Measurements from ENCODE around the gene GPC6.

The GPC6 gene

DNA sequence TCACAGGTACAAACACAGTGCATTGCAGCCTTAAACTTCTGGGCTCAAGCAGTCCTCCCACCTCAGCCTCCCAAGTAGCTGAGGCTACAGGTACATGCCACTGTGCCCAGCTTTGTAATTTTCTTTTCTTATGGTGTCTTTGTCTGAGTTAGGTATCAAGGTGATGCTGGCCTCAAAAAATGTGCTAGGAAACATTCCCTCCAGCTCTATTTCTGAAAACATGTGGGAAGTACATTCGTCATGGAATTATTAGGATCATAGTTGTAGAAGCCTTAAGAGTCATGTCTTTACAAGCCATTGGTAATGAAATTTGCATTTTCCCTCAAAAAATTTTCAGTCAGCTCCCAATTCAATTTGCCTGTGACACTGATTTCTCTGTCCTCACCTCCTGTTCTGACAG, 1021.3 kb downstream of the GPC6 start:
- DNase-seq (ENCODE audit: insufficient read length) (no peak), FAIRE-seq (no peak)
- no peak for TF ChIP-seq POLR2AphosphoS5 (IDR thresholded peaks at IDR 0.05; ENCODE audit: low read depth, low read length)
- TF ChIP-seq POLR2A (IDR thresholded peaks at IDR 0.05; ENCODE audit: low read depth, low read length): no peak
- TF ChIP-seq TAF1 (IDR thresholded peaks at IDR 0.05; ENCODE audit: borderline replicate concordance, low read depth, low read length): no peak

DNA sequence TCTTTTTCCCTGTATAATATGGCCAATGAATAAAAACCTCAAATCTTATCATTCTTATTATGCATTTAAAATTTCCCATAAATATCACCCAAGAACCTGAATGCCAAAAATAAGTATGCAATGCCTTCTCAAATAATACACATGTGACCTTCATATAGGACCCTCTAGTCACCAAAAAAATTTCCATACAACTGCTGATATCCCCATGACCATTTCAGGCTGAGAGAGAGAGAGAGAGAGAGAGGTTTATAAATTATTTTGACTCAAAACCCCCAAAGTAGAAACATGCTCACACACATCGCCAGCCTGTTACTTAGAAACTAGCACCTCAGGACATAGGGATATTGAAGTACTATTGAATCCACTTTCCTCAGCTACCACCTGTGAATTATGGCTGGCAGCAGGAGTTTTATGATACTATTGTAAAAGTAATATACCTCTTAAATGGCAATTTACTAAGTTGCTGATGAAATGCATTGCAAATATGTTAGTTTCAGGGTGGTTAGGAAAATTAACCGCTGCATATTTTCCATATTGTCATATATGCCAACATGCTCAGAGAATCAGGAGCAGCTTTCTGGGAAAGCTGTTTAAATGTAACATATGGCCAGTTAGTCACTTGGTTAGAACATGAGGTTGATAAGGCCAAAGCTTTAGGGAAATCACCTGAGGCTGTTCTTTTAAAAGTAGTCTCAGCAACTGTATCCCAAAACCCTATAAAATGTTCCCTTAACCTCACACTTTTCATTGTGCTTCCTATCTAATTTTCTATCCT, 1022.0 kb downstream of the GPC6 start:
- no peak for FAIRE-seq
- TF ChIP-seq TAF1 (IDR thresholded peaks at IDR 0.05; ENCODE audit: borderline replicate concordance, low read depth, low read length) (no peak), POLR2AphosphoS5 (IDR thresholded peaks at IDR 0.05; ENCODE audit: low read depth, low read length) (no peak), POLR2A (IDR thresholded peaks at IDR 0.05; ENCODE audit: low read depth, low read length) (no peak)
- DNase-seq (ENCODE audit: insufficient read length): no peak

DNA sequence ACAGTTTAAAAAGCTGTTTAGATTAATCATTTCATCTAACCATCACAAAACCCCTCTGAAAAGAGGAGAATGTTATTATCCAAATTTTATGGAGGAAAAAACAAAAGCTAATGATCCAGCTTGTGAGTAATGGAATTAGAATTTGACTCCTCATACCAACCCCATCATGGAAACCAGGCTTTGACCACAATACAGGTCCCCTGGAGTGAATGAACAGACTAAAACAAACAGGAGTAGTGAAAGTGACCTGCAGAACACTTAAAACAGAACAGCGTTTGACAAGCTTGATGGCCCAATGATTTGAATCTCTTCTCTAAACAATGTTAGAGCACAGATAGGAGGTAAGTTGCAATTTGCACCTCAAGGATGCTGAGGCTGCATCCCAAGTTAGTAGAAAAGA, 1022.9 kb downstream of the GPC6 start:
- no peak for TF ChIP-seq POLR2A (IDR thresholded peaks at IDR 0.05; ENCODE audit: low read depth, low read length)
- TF ChIP-seq TAF1 (IDR thresholded peaks at IDR 0.05; ENCODE audit: borderline replicate concordance, low read depth, low read length): no peak
- no peak for TF ChIP-seq POLR2AphosphoS5 (IDR thresholded peaks at IDR 0.05; ENCODE audit: low read depth, low read length)
- no peak for DNase-seq (ENCODE audit: insufficient read length)
- FAIRE-seq: no peak

DNA sequence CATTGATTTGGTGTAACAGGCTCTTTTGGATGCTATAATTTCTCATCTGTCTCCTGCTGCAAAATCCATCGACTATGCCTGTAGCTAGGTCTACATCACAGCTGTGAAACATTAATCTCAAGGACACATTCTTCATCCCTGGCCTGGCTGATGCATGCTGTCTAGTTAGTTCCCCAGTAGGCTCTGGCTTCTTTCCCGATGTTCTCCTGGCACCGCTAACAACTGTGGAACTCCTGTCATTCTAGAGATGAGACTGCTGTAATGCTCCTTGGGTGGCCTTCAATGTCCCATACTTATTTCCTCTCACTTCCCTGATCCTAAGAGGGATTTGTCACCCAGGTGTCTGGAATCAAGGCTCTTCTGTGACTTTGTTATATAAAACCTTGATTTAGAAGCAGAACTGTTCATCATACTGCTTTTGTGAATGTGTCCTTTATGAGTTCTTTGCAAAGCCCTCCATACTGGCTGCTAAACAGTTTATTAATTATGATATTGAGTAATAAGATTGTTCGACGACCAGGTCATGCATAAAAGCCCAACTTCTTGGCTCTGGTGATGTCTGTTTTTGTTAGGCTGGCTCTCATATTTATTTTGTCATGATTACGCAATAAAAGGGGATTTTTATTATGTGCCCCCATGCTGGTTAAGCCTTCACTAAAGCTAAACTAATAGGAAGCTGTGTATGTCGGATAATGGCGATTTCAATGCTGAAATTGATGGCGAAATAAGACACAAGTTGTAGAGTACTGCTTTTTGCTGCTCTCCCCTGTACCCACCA, 1025.4 kb downstream of the GPC6 start:
- FAIRE-seq (no peak), DNase-seq (ENCODE audit: insufficient read length) (no peak)
- TF ChIP-seq TAF1 (IDR thresholded peaks at IDR 0.05; ENCODE audit: borderline replicate concordance, low read depth, low read length) (no peak), POLR2AphosphoS5 (IDR thresholded peaks at IDR 0.05; ENCODE audit: low read depth, low read length) (no peak), POLR2A (IDR thresholded peaks at IDR 0.05; ENCODE audit: low read depth, low read length) (no peak)

DNA sequence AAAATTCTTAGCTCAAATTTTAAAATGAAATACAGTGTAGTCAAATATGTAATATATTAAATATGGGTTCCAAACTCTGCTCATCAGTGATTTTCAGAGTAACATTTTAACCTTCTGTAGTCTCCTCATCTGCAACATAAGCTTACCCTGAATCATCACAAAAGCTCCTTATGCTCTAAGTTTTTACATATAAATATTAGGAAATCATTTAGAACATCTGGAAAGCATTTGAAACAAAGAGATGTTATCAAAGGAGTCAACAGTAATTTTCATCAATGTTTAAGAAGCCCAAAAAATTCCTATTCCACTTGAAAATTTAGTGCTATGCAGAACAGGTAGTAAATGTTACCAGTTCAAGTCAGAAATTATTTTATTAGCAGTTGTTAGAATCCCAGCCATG, 1028.1 kb downstream of the GPC6 start:
- FAIRE-seq (no peak), DNase-seq (ENCODE audit: insufficient read length) (no peak)
- no peak for TF ChIP-seq TAF1 (IDR thresholded peaks at IDR 0.05; ENCODE audit: borderline replicate concordance, low read depth, low read length)
- no peak for TF ChIP-seq POLR2AphosphoS5 (IDR thresholded peaks at IDR 0.05; ENCODE audit: low read depth, low read length)
- no peak for TF ChIP-seq POLR2A (IDR thresholded peaks at IDR 0.05; ENCODE audit: low read depth, low read length)

DNA sequence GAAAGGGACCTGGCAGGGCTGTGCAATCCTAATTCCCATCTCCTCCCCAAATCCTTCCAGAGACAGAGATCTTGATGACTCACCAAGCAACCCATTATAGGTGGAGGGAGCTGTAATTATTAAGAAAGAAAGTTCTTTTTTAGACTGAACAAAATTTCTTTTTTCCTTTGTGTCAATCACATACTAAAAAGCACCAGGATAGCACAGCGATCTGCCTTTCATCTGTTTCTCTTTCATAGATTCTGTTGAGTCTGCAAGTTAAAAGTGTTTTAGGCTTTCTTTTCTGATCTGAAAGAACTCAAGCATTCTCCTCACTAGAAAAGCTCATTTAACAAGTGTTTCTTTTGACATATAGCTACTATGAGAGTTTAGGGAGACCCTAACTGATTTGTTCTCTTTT, 1030.1 kb downstream of the GPC6 start:
- DNase-seq (ENCODE audit: insufficient read length) (no peak), FAIRE-seq (no peak)
- TF ChIP-seq POLR2A (IDR thresholded peaks at IDR 0.05; ENCODE audit: low read depth, low read length): no peak
- no peak for TF ChIP-seq POLR2AphosphoS5 (IDR thresholded peaks at IDR 0.05; ENCODE audit: low read depth, low read length)

DNA sequence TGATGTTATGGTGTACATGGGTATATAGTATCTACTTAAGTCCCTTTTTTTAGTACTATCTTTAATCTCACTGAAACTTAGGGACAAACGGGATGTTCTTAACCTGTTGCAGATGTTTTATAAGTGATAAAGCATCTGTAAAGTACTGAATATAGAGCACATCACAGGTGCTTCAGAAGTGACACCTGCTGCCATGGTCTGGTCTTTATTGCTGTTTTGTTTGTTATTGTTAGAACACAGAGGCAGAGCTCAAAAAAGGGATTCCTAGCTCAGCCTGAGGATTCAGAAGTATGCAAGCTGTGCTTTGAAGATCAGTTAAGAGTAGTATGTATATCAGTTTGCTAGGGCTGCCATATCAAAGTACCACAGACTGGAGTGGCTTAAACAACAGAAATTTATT, 1033.4 kb downstream of the GPC6 start:
- DNase-seq (ENCODE audit: insufficient read length): no peak
- no peak for FAIRE-seq
- no peak for TF ChIP-seq TAF1 (IDR thresholded peaks at IDR 0.05; ENCODE audit: borderline replicate concordance, low read depth, low read length)
- no peak for TF ChIP-seq POLR2AphosphoS5 (IDR thresholded peaks at IDR 0.05; ENCODE audit: low read depth, low read length)
- no peak for TF ChIP-seq POLR2A (IDR thresholded peaks at IDR 0.05; ENCODE audit: low read depth, low read length)

DNA sequence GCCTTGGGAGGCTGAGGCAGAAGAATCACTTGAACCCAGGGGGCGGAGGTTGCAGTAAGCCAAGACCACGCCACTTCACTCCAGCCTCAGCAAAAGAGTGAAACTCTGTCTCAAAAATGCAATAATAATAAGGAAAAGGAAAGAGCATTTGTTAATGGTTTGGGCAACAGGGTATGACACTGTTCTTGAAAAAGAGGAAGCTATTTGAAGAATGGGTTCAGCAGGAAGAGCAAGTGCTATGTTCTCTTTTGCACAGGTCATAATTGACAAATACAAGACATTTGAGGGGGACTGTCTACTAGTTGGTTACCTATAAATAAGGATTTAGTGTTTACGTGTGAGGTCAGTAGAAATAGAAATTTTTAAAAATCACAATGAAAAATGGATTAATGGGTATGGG, 1034.6 kb downstream of the GPC6 start:
- TF ChIP-seq POLR2AphosphoS5 (IDR thresholded peaks at IDR 0.05; ENCODE audit: low read depth, low read length): no peak
- TF ChIP-seq TAF1 (IDR thresholded peaks at IDR 0.05; ENCODE audit: borderline replicate concordance, low read depth, low read length): no peak
- FAIRE-seq (no peak), DNase-seq (ENCODE audit: insufficient read length) (no peak)

DNA sequence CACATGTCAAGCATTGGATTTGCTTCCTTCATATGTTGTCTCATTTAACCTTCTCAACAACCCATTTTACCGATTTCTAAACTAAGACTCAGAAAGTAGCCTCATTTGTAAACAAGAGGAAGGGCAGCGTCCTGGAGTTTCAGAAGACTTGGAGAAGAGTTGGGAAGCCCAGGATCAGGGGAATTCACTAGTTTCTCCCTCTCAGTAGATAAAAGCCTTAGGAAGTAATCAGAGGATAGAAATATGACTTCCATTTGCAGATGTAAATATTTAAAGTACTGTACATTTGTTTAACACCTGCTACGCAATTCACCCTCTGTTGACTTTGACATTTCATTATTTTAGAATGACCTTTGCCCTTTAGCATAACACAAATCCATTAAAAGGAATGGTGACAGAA, 1036.4 kb downstream of the GPC6 start:
- TF ChIP-seq POLR2AphosphoS5 (IDR thresholded peaks at IDR 0.05; ENCODE audit: low read depth, low read length) (no peak), TAF1 (IDR thresholded peaks at IDR 0.05; ENCODE audit: borderline replicate concordance, low read depth, low read length) (no peak), POLR2A (IDR thresholded peaks at IDR 0.05; ENCODE audit: low read depth, low read length) (no peak)
- no peak for FAIRE-seq
- DNase-seq (ENCODE audit: insufficient read length): no peak

DNA sequence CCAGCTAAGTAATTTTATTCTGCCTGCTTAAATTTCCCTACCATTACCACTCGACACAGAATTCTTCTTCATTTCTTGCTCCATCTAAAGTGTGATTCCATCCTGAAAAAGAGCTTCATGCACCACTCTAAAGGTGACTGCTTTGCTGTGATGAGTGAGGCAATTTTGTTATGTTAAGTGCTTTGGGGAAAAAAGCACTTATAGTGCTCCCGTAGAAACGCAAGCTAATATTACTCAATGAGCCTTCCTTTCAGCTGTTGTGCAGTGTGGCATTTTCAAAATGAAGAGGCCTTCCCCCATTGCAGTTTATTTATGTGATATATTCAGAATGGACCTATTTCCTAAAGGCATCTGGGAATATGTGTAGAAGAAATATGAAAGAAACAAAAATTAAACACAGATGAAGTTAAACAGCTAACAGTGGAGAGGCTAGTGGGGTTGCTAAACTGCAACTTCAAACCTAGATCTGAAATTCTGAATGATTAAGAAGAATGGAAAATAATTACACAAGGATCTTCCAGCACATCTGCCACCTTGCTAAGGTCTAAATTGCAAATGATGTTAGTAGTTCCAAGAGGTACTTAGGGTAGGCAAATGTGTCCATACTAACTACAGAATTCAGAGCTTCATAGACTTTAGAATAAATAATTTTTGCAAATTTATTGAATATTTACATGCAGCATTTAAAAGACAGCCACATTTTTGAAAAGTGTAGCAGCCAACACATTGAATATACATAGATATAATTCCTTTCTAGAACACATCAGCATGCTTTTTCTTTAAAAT, 1041.2 kb downstream of the GPC6 start:
- TF ChIP-seq TAF1 (IDR thresholded peaks at IDR 0.05; ENCODE audit: borderline replicate concordance, low read depth, low read length) (no peak), POLR2AphosphoS5 (IDR thresholded peaks at IDR 0.05; ENCODE audit: low read depth, low read length) (no peak)
- DNase-seq (ENCODE audit: insufficient read length) (no peak), FAIRE-seq (no peak)

DNA sequence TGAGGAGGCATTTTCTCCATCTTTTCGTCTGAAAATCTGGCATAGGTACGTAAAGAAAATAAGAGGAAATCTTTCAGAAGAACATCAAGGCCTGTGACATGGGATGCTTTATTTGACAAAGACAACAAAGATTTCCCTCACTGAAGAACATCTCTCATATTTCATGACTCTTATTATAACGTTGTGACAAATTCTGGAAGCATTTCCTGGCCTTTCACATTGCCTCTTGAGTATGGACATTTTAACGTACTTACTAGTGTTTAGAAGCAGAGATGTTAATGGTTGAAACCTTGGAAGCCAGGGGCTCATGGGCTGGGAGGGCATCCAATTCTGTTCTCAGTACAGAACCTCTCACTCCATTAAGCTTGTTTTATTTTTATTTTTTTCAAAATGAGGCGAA, 1042.1 kb downstream of the GPC6 start:
- TF ChIP-seq POLR2A (IDR thresholded peaks at IDR 0.05; ENCODE audit: low read depth, low read length): no peak
- TF ChIP-seq POLR2AphosphoS5 (IDR thresholded peaks at IDR 0.05; ENCODE audit: low read depth, low read length): no peak
- TF ChIP-seq TAF1 (IDR thresholded peaks at IDR 0.05; ENCODE audit: borderline replicate concordance, low read depth, low read length): no peak
- no peak for FAIRE-seq
- DNase-seq (ENCODE audit: insufficient read length): no peak
